NCI-H2107 treated with DMSO at 0.1 percent for 48 hours (cell line): Measurements from ENCODE around the gene CLDN14.

Experiments used
- DNase-seq: peaks from one replicate; lab custom pipeline; 2025; ENCODE audit not compliant: unreplicated experiment; lab: John Stamatoyannopoulos, UW

Gene CLDN14, protein sequence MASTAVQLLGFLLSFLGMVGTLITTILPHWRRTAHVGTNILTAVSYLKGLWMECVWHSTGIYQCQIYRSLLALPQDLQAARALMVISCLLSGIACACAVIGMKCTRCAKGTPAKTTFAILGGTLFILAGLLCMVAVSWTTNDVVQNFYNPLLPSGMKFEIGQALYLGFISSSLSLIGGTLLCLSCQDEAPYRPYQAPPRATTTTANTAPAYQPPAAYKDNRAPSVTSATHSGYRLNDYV

DNA sequence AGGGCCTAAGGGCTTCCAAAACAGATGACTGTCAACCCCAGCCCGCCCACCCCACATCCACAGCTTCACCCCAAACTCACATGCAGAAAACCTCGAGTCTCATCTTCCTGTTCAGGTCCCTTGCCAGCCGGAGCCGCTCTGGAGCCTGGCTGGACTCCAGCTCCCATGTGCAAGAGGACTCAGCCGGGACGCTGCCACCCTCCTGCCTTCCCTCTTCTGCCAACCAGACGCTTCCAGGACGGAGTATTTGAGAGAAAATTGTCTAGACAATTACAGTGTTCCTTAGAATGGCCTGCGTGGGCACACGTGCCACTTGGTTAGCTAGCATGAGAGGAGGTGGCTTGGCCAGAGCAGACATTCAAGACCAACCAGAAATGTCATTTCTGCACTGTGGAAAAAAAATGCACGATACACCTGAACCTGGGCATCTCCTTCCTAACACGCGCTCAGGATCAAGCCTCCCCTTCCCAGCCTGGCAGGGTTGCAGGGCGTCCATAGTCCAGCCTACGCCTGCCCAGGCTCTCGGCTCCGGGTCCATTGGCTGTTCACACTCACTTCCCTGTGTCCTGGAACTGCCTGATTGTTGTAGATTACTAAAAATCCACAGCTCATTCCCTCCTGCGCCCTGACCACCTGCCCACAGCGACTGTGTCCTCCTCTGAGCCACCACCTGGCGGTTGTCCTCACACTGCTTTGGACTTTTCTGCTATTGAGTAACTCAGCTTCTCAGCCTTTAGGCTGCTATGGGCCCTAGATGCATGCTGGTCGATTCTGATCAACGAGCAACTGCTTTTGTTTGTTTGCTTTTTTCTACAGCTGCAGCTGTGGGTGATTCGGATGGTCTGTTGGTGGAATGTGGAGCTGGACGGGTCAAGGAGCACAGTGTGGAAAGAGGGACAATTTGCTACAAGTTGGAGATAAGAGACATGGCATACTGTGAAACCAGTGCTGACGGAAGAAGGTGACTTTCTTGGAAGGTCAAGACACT, at the start of gene CLDN14:
Gene CLDN14, minus strand, starts transcription at position 708 of the 988 bp plus-strand sequence. CDS start 18,427 bp downstream, outside the sequence.
- DNase-seq = no peak

GRCh38 chr21:36528716-36529115, 48.8 kb upstream of the CLDN14 start:
- DNase-seq = no peak

- DNase-seq = no peak
Measured at GRCh38 chr21:36527317-36527716, 47.4 kb upstream of the CLDN14 start.

GRCh38 chr21:36526104-36526503, 46.2 kb upstream of the CLDN14 start:
- no peak for DNase-seq

GRCh38 chr21:36524477-36524876, 44.6 kb upstream of the CLDN14 start:
- DNase-seq = no peak

DNA sequence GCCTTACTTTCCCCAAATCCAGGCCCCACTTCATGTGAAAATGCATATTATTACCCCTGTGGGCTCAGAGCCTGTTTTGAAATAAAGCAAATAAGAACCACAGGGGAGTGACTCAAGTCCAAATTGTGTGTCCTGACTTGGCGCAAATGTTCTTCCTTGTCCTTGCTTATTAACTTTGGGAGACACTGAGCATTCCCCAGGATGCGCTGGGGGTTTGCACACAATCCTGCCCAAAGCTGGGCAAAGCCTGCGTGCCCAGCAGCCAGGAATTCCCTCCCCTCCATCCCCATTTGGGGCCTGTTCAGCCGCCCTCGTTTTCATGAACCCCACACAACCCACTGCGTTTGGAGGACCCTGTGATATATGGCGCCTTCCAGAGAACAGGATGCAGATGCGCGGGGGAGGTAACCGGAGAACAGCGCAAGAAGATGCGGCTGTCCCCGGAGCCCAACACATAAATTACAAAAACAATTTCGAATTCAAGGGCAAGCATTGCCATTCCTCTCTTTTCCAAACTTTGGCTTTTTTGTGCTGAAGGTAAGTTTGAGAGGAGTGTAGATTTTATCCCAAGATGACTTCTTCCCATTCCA, 42.4 kb upstream of the CLDN14 start:
- no peak for DNase-seq

DNA sequence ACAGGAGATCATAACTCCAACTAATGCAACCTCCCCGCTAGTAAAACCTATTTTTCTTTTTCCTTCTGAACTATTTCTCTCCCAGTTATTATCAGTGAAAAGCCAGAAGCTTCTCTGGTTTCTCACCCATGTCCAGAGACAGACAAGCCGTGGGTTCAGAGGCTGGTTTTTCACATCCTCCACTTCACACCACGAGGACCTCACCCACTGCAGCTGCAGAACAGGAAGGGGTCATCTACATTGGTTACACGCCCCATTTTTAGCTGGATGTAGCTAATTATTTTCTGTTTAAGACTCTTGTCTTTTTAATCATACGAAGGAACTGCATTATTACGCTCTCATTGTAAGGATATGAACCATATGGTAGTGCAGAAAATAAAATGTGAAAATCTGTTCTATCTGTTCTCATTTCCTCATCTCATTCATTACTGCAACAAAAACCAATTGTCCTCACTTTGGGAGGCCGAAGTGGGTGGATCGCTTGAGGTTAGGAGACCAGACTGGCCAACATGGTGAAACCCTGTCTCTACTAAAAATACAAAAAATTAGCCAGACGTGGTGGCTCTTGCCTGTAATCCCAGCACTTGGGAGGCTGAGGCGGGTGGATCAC, 39.1 kb upstream of the CLDN14 start:
- DNase-seq = no peak

GRCh38 chr21:36517366-36518075, 37.6 kb upstream of the CLDN14 start:
- DNase-seq = no peak

DNA sequence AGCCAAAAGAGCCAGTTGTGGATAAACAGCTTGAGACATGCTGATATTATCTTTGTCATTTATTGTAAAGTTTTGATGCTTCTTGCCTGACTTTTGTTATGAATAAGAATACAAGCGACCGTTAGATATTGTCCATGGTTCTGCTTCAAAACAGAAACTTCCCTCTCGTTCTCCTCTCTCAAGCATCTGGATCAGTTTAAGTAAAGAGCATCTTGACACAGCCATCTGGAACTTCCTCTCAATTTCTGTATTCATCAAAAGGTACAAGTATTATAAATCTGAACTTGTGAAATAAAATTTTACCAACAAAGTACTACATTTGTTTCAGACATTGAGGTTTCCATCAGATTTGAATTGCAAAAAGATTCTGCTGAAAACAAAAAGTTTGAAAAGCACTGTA, 36.4 kb upstream of the CLDN14 start:
- no peak for DNase-seq

DNA sequence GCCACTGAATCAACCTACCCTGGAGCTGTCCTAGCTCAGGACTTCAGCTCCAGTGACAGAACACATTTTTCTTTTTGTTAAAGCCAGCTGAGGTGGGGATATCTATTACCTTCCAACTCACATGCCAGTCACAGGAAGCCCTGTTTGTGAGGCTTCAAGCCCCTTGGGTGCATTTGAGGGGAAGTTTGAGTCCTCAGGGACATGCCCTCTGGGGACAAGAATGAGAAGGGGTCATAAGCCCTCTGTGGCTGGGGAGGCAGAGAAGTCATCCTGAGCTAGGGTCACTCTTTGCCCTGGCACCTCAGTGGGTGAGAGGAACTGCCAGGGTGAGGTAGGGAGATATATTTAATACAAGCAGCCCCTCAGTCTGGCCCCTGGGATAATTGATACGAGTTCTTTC, 33.5 kb upstream of the CLDN14 start:
- no peak for DNase-seq

DNA sequence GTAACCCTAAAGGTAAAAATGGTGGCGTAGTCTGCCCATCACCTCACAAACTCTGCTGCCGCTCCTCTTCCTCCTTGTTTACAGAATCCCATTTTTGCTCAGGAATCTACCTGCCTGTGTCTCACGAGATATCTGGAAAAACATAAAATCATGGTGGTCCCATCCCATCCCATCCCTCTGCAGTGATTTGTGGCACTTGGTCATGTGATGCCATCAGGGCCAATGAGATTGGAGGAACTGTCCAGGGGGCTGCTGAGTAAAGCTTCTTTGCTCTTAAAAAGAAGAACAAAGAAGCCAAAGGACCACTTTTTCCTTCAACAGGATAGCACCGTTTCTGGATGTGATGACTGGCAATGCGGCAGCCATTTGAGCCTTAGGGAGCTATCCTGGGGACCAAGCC, 33.0 kb upstream of the CLDN14 start:
- DNase-seq = no peak

- DNase-seq = no peak
Measured at GRCh38 chr21:36511484-36512220, 31.7 kb upstream of the CLDN14 start.

DNA sequence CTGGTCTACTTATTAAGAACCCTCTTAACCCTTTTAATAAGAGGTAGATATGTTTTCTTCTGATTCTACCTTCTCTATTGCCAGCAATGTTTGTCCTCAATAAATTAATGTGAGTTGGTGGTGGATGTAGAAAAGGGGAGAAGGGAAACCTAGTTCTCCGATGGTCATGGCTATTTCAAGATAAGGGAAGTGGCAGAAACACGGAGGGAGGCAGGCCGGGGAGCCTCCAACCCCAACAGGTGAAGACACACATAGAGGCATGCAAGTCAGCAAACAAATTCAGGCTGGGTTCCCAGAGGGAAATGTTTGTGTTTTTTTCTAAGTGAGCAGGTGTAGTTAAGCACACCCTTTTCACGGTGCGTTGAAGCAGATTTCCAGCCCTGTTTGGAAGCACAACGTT, 31.0 kb upstream of the CLDN14 start:
- no peak for DNase-seq

GRCh38 chr21:36509973-36510664, 30.2 kb upstream of the CLDN14 start:
- DNase-seq = no peak

DNA sequence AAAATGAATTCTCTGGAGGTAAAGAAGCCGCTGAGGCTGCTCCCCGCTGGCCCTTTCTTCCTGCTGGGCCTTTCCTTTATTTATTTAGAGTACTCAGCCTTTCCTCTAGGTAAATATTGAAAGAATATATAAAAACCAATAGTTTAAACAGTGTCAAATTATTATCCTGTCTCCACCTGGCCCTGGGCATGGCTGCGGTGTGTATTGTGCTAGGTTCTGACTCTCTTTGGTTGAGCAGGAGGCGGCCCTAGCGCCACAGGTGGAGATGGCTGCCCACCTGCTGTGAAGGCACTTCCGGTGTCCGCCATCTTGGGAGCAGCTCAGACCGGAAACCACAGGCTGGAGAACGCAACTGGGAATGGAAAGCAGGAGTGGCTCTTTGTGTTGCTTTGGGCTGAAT, 29.0 kb upstream of the CLDN14 start:
- no peak for DNase-seq

DNA sequence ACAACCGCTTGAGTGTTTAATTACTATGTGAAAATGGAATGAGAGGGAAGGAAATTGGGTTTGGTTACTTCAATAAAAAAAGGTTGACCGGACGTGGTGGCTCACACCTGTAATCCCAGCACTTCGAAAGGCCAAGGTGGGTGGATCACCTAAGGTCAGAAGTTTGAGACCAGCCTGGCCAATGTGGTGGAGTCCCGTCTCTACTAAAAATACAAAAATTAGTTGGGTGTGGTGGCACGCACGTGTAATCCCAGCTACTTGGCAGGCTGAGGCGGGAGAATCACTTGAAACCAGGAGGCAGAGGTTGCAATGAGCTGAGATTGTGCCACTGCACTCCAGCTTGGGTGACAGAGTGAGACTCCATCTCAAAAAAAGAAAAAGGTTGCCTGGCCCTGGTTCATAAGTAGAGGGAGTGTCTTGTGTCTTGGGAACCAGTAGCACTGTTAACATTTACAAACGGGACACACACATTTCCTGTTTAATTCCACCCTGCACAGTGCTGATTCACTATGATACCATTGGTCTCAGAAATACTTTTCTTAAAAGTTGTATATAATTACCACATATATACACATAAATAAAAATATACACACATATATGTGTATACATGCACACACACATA, 27.6 kb upstream of the CLDN14 start:
- DNase-seq = no peak

GRCh38 chr21:36506482-36506881, 26.6 kb upstream of the CLDN14 start:
- DNase-seq = no peak

GRCh38 chr21:36504067-36505058, 24.4 kb upstream of the CLDN14 start:
- peak; percentile 41 for DNase-seq
